MM.1S (cell line): Measurements from ENCODE around the gene ARHGEF26.

Experiments used
- DNase-seq: peaks from one replicate; pipeline ENCODE4 v3.0.0-alpha.2; 2015
- H2AFZ ChIP-seq: fragments of 300-600 bp; sonication (generic); 2 replicates; pipeline ENCODE4 v1.6.0; 2016; ENCODE audit warnings: antibody characterized with exemption, low read length
- H3F3A ChIP-seq: fragments of 300-600 bp; sonication (generic); 2 replicates; pipeline ENCODE4 v1.6.1; 2016; ENCODE audit warnings: mild to moderate bottlenecking, antibody characterized with exemption, low read length, moderate library complexity, mixed read lengths; ENCODE audit not compliant: insufficient read depth
- H3K27ac ChIP-seq: fragments of 300-600 bp; sonication (generic); 2 replicates; pipeline ENCODE4 v1.5.1; 2016; ENCODE audit warnings: mild to moderate bottlenecking, low read length
- H3K27me3 ChIP-seq: fragments of 300-600 bp; sonication (generic); replicated peaks from 2 replicates; pipeline ENCODE4 v1.6.0; 2016; ENCODE audit warnings: low read length; ENCODE audit not compliant: insufficient read depth
- H3K36me3 ChIP-seq: fragments of 300-600 bp; sonication (generic); replicated peaks from 2 replicates; pipeline ENCODE4 v1.6.1; 2016; ENCODE audit warnings: mild to moderate bottlenecking, low read length, mixed read lengths; ENCODE audit not compliant: insufficient read depth
- H3K4me1 ChIP-seq: fragments of 300-600 bp; sonication (generic); 2 replicates; pipeline ENCODE4 v1.6.1; 2016; ENCODE audit warnings: low read length, mixed read lengths
- H3K4me2 ChIP-seq: fragments of 300-600 bp; sonication (generic); 2 replicates; pipeline ENCODE4 v1.6.0; 2016; ENCODE audit warnings: low read depth, low read length
- H3K4me3 ChIP-seq: fragments of 300-600 bp; sonication (generic); 2 replicates; pipeline ENCODE4 v1.5.1; 2016; ENCODE audit warnings: low read length, mixed read lengths
- H3K79me2 ChIP-seq: fragments of 300-600 bp; sonication (generic); 2 replicates; pipeline ENCODE4 v1.6.1; 2016; ENCODE audit warnings: mixed run types, low read length, mixed read lengths
- H3K9ac ChIP-seq: fragments of 300-600 bp; sonication (generic); 2 replicates; pipeline ENCODE4 v1.6.1; 2016; ENCODE audit warnings: low read length, mixed read lengths
- H3K9me2 ChIP-seq: fragments of 300-600 bp; sonication (generic); replicated peaks from 2 replicates; pipeline ENCODE4 v1.6.1; 2016; ENCODE audit warnings: mild to moderate bottlenecking, low read length, mixed read lengths; ENCODE audit not compliant: insufficient read depth
- H3K9me3 ChIP-seq: fragments of 300-600 bp; sonication (generic); replicated peaks from 2 replicates; pipeline ENCODE4 v1.6.1; 2016; ENCODE audit warnings: mild to moderate bottlenecking, low read length, mixed read lengths; ENCODE audit not compliant: insufficient read depth
- H4K20me1 ChIP-seq: fragments of 300-600 bp; sonication (generic); 2 replicates; pipeline ENCODE4 v1.6.1; 2016; ENCODE audit warnings: mild to moderate bottlenecking, low read length, moderate library complexity, mixed read lengths; ENCODE audit not compliant: insufficient read depth
- CTCF ChIP-seq: fragments of 300-600 bp; sonication (generic); IDR thresholded peaks from 2 replicates; pipeline ENCODE4 v1.5.1; 2016; ENCODE audit warnings: antibody characterized with exemption, low read length, mixed read lengths
- EZH2 ChIP-seq: fragments of 300-600 bp; sonication (generic); optimal IDR thresholded peaks from 2 replicates; pipeline ENCODE3; 2017; ENCODE audit warnings: low read depth, mild to moderate bottlenecking, antibody characterized with exemption, low read length, mixed read lengths
- EZH2phosphoT487 ChIP-seq: fragments of 300-600 bp; sonication (generic); IDR thresholded peaks from 2 replicates; pipeline ENCODE4 v1.6.1; 2018; ENCODE audit warnings: antibody characterized with exemption, low read length

The ARHGEF26 gene

GRCh38 chr3:154182975-154183374 lies 61.8 kb downstream of the ARHGEF26 start:
- TF ChIP-seq EZH2 (no peak), EZH2phosphoT487 (no peak), CTCF (no peak)
- no peak overlapping the region for H3K9ac ChIP-seq
- no peaks in the 10 kb centered on the region for H3K36me3 ChIP-seq
- no peak overlapping the region for H3K27ac ChIP-seq
- no peaks in the 10 kb centered on the region for H4K20me1 ChIP-seq
- no peaks in the 10 kb centered on the region for H3K9me2 ChIP-seq
- no peaks in the 10 kb centered on the region for H3K9me3 ChIP-seq
- DNase-seq, result no peak
- H3K4me1 ChIP-seq, result no peaks in the 10 kb centered on the region
- H3K79me2 ChIP-seq, result no peaks in the 10 kb centered on the region
- no peak overlapping the region for H3K4me3 ChIP-seq
- no peak overlapping the region for H3K4me2 ChIP-seq
- H2AFZ ChIP-seq, result no peak overlapping the region
- H3K27me3 ChIP-seq, result no peaks in the 10 kb centered on the region
- no peaks in the 10 kb centered on the region for H3F3A ChIP-seq

GRCh38 chr3:154184582-154184981 lies 63.4 kb downstream of the ARHGEF26 start:
- Histone ChIP-seq H2AFZ (no peak overlapping the region), H3F3A (no peaks in the 10 kb centered on the region), H3K9me3 (no peaks in the 10 kb centered on the region), H3K9ac (no peak overlapping the region), H3K4me3 (no peak overlapping the region), H3K36me3 (no peaks in the 10 kb centered on the region), H3K27ac (no peak overlapping the region), H3K9me2 (no peaks in the 10 kb centered on the region), H3K4me2 (no peak overlapping the region), H3K27me3 (no peaks in the 10 kb centered on the region), H3K79me2 (no peaks in the 10 kb centered on the region), H4K20me1 (no peaks in the 10 kb centered on the region), H3K4me1 (no peaks in the 10 kb centered on the region)
- DNase-seq, result no peak
- TF ChIP-seq EZH2 (no peak), CTCF (no peak), EZH2phosphoT487 (no peak)

GRCh38 chr3:154188437-154188836 lies 67.2 kb downstream of the ARHGEF26 start:
- no peaks in the 10 kb centered on the region for H3K4me1 ChIP-seq

More at GRCh38 chr3:154188437-154188836, 67.2 kb downstream of the ARHGEF26 start:
- H3K79me2 ChIP-seq, result no peaks in the 10 kb centered on the region
- H3K27ac ChIP-seq, result no peak overlapping the region
- no peaks in the 10 kb centered on the region for H3K36me3 ChIP-seq
- no peaks in the 10 kb centered on the region for H4K20me1 ChIP-seq
- TF ChIP-seq CTCF (no peak), EZH2phosphoT487 (no peak), EZH2 (no peak)
- H3K9me2 ChIP-seq, result no peaks in the 10 kb centered on the region
- H3F3A ChIP-seq, result no peaks in the 10 kb centered on the region
- no peak overlapping the region for H3K9ac ChIP-seq
- H3K9me3 ChIP-seq, result no peaks in the 10 kb centered on the region
- no peak overlapping the region for H3K4me2 ChIP-seq
- DNase-seq, result no peak
- no peaks in the 10 kb centered on the region for H3K27me3 ChIP-seq
- H2AFZ ChIP-seq, result no peak overlapping the region
- H3K4me3 ChIP-seq, result no peak overlapping the region
